ENCODE results near the gene HSD3B7.

DNA sequence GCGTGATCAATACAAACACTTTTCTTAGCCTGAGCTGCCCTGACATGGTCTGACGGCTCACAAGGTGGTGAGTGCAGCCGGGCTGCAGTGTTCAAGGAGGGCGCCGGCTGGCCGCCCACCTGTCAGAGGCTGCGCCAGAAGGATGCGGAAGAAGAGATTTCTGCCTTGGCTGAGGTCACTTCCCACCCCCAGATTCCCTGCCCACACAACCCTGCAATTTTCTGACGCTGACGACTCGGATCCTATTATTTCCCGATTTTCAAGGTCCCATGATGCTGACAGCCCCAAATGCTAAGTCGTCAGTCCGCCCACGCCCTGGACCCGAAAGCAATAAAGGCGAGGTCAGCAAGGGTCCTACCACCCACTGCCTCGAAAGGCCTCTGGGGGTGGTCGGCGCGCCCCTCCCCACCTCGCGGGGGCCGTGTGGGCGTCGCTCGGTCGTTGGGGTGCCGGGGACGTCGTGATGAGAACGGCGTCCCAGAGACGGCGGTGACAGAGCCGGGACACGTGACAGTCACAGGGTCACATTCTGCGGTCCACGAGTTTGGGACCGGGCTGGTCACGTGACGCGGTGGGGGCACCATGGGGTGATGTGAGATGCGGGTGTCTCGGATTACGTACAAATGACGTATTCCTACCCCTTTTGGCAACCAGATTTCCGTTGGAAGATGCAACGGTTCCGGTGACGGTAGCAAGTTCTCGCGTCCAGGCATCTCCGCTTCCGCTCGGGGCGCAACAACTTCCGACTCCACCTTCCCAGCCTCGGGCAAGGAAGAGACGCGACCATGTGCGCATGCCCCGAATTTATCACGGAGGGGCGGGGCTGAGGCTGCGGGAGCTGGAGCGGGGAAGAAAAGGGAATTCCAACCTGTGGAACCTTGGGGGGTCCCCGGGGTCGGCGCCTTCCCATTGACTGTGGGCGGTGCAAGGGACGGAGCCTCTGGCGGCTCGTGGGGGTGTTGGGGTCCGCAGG, 48.0 kb downstream of the HSD3B7 start, which contains the start of gene STX4:
- TF ChIP-seq POLR2A (IDR thresholded peaks at IDR 0.05) (no peak), CTCF (IDR thresholded peaks at IDR 0.05) (no peak), EP300 (IDR thresholded peaks at IDR 0.05) (no peak)
